H4 (cell line): Measurements from ENCODE around the gene GRAMD1A. TPM values are rescaled to one million over a fixed set of nuclear protein-coding genes. Genes with fewer than 3 reads are reported as not detected.

Experiments used
- DNase-seq: peaks from one replicate; pipeline ENCODE4 v3.0.0-alpha.2; 2015; ENCODE audit warnings: low spot score
- total RNA-seq: library from RNA; depleted of rRNA; stranded (reverse); fragments of >200 nt; shearing (Covaris generic); gene quantifications from 2 replicates; pipeline ENCODE4 v1.2.3, GENCODE V29; 2014; rRNA removed

The GRAMD1A gene
- total RNA-seq, 1 experiment from 2014 or later, result 21.3 TPM

- DNase-seq, result no peak
These were observed 74.5 kb downstream of the GRAMD1A start for GRCh38 chr19:35074426-35075201.

GRCh38 chr19:35075202-35076025 lies 75.3 kb downstream of the GRAMD1A start:
- no peak for DNase-seq

GRCh38 chr19:35076026-35076370 lies 75.9 kb downstream of the GRAMD1A start:
- no peak for DNase-seq

Other genes with a start within 250 kb of the GRAMD1A start
- 10.8 and 22.7 TPM in 2 replicates for gene ZNF599, start 227.1 kb upstream of the GRAMD1A start, total RNA-seq
- gene ZNF30, start 73.4 kb upstream of the GRAMD1A start, total RNA-seq, result 2.8 and 3.7 TPM in 2 replicates
- gene ZNF792, start 36.1 kb upstream of the GRAMD1A start, total RNA-seq, result 6.3 and 7.6 TPM in 2 replicates
- gene SCN1B, start 30.1 kb downstream of the GRAMD1A start, total RNA-seq, result 9.3 and 9.5 TPM in 2 replicates
- not detected in 2 replicates for gene HPN, start 41.4 kb downstream of the GRAMD1A start, total RNA-seq
- not detected in 2 replicates for gene FXYD3, start 115.5 kb downstream of the GRAMD1A start, total RNA-seq
- not detected in 2 replicates for gene LGI4, start 134.7 kb downstream of the GRAMD1A start, total RNA-seq
- not detected in 2 replicates for gene FXYD1, start 138.5 kb downstream of the GRAMD1A start, total RNA-seq
- 0.14 TPM in 1 of 2 replicates, not detected in the other for gene FXYD7, start 142.9 kb downstream of the GRAMD1A start, total RNA-seq
- gene FXYD5, start 154.4 kb downstream of the GRAMD1A start, total RNA-seq, result 173 and 209 TPM in 2 replicates
- not detected in 2 replicates for gene FAM187B, start 228.4 kb downstream of the GRAMD1A start, total RNA-seq
- 1.1 and 1.7 TPM in 2 replicates for gene LSR, start 248.7 kb downstream of the GRAMD1A start, total RNA-seq